Endometrial microvascular endothelial cells (primary cell): ENCODE measurements around the gene KLHDC10. TPM values are rescaled to one million over a fixed set of nuclear protein-coding genes. Genes with fewer than 3 reads are reported as not detected.
"Not testable (repeated sequence)": the region's sequence is repeated elsewhere in the genome, so short reads cannot be mapped to it uniquely, and the experiment has no call there.

Experiments used
- in situ Hi-C: cut with HindIII; loops from 2 replicates; pipeline ENCODE4 v1.10.0; 2017; ENCODE audit warnings: low sequenced_read_pairs, low pct_unique_long_range_greater_than_20kb; ENCODE audit errors: inconsistent ontology term
- total RNA-seq: library from RNA; depleted of rRNA; stranded (reverse); fragments of >200 nt; gene quantifications from one replicate; pipeline ENCODE4 v1.2.3, GENCODE V29; 2015; ENCODE audit errors: inconsistent ontology term

KLHDC10 gene
- total RNA-seq, 1 donor from 2014 or later: 18.3 TPM

GRCh38 chr7:130070861-130071622, 708 bp downstream of the KLHDC10 start:
- in situ Hi-C loops: no loop called here

DNA sequence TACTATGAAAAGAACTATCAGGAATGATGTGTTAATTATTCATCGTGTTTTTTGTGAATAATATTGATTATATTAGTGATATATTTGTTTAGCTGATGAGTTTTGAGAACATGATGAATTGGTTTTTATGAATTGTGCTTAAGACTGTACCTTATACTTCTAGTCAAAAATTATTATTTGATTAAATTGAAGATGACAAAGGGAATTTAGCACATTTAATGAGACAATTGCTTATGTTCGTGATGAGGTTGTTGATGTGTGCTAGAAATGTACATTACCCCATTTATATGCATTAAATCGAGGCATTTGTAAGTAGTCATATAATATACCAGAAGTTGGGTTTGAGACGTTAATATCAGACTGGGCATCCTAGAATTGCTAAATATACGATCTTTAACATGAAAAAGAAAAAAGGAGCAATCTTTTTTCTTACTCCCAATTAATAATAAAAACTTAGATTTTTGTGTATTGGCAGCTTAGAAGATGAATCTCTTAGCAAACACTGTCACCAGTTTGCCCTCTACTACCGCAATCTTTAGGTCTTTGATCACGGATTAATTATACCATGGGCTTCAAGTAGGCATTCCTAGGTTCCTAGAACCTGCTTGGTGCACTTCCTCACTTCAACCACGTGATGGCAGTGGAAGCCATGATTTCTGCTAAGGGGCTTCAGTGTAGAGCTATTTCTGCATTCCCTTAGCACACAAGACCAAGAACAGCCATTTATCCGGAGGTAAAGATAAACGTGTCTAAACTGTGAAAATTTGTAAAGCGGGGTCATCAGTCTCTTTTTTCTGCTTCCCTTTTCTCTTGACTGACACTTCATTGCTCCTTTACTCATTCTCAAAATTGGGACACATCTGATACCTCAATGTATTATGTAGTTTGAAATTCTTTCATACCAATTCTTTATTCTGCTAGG, 1.6 kb downstream of the KLHDC10 start:
- in situ Hi-C loops: no loop called here

DNA sequence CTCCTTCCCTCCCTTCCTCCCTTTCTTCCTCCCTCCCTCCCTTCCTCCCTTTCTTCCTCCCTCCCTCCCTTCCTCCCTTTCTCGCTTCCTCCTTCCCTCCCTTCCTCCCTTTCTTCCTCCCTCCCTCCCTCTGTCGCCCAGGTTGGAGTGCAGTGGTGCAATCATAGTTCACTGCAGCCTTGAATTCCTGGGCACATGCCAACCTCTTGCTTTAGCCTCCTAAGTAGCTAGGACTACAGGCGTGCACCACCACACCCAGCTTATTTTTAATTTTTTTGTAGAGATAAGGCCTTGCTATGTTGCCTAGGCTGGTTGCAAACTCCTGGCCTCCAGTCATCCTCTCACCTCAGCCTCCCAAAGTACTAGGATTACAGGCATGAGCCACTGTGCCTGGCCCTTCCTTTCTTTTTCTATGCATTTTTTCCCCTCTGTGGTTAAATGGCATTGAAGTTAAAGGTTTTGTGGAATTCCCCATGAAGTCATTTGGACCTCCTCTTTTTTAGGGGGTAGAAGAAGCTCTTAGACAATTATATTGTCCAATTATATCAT, 9.6 kb downstream of the KLHDC10 start:
- in situ Hi-C loops: no loop called here

DNA sequence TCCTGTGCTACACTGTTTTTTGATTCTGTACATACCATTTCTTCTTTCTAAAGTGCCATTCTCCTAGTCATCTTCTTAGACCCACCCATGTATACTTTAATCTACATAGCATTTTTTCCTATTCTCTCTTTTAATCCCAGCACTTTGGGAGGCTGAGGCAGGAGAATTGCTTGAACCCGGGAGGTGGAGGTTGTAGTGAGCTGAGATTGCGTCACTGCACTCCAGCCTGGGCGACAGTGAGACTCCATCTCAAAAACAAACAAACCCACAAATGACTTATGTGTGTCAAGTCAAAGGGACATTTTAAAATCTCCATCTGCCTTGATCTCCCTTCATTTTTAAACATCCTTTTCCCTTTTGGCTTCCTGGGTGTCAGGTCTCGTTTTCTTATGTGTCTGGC, 13.2 kb downstream of the KLHDC10 start:
- in situ Hi-C loops: not testable (repeated sequence)

GRCh38 chr7:130084037-130084875, 13.9 kb downstream of the KLHDC10 start:
- in situ Hi-C loops: no loop called here

GRCh38 chr7:130085235-130085634, 14.9 kb downstream of the KLHDC10 start:
- in situ Hi-C loops: not testable (repeated sequence)

GRCh38 chr7:130086938-130087337, 16.6 kb downstream of the KLHDC10 start:
- in situ Hi-C loops: no loop called here

- in situ Hi-C loops: no loop called here
Observed at GRCh38 chr7:130087364-130087763, 17.0 kb downstream of the KLHDC10 start.

GRCh38 chr7:130090745-130091532, 20.6 kb downstream of the KLHDC10 start:
- in situ Hi-C loops: no loop called here

GRCh38 chr7:130091999-130092398, 21.7 kb downstream of the KLHDC10 start:
- in situ Hi-C loops: no loop called here

GRCh38 chr7:130092598-130092997, 22.3 kb downstream of the KLHDC10 start:
- in situ Hi-C loops: no loop called here

- in situ Hi-C loops: no loop called here
Observed at GRCh38 chr7:130095812-130096211, 25.5 kb downstream of the KLHDC10 start.

DNA sequence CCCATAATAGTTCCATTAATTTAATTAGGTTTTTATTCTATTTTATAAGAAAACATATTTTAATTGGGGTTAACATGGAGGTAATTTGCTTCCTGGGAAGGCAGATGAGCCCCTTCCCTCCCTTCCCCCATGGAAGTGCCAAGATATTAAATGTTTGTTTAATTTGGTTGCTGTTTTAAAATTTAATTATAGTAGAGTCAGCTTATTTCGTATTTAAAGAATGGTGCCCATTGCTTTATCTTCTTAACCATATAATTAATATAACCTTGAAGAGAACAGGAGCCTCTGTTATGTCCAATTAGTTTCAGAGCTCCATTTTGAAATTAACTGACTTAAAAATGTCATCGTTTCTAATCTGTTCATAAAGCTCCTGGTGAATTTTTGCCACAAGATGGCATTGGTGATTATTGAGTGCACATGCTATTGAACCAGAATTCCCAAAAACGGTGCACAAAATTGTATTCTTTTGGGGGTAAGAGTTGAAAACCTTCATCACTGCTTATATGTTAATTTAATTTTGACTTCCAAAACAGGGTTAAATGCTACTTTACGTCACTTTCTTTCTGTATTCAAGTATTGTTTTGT, 26.0 kb downstream of the KLHDC10 start:
- in situ Hi-C loops: no loop called here

DNA sequence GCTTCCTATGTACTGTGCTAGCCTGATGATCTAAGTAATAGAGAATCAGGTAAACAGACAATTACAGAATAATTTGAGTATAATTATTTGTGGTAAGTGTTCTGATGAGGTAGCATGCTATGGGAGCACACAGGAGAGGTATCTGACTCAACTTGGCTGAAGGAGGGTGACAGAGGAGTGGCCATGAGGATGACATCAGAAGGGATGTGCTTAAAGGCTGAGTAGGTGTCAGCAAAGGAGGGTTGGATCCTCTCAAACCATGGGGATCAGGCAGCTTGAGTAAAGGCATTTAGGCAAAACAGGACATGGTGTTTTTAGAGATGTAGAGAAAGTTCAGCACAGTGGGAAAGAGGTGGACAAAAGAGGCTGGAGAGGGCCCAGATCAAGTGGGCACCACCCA, 29.0 kb downstream of the KLHDC10 start:
- in situ Hi-C loops: no loop called here

DNA sequence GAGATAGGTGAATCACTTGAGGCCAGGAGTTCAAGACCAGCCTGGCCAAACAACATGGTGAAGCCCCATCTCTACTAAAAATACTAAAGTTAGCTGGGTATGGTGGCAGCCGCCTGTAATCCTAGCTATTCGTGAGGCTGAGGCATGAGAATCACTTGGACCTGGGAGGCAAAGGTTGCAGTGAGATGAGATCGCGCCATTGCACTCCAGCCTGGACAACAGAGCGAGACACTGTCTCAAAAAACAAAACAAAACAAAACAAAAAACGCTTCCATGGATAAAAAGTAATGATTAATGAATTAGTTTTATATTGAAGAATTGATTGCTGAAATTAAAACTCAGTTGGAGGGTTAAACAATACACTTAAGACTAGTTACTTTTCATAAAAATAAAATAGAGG, 32.3 kb downstream of the KLHDC10 start:
- in situ Hi-C loops: no loop called here

DNA sequence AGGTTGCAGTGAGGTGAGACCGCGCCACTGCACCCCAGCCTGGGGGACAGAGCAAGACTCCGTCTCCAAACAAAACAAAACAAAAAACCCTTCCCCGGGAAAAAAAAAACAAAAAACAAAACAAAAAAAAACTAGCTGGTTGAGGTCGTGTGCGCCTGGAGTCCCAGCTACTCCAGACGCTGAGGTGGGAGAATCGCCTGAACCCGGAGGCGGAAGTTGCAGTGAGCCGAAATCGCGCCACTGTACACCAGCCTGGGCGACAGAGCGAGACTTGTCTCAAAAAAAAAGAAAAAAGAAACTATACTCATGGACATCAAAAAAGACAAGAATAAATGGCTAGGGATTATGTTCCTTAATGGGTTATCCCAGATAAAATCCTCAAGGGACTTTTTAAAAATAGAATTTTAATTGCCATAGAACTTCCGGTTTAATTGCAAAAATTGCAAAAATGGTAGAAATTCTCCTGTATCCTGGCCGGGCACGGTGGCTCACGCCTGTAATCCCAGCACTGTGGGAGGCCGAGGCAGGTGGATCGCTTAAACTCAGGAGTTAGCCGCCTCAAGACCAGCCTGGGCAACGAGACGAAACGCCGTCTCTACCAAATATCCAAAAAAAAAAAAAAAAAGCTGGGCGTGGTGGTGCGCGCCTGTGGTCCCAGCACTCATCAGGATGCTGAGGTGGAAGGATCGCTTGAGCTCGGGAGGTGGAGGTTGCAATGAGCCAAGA, 37.8 kb downstream of the KLHDC10 start:
- in situ Hi-C loops: no loop called here

- in situ Hi-C loops: no loop called here
Observed at GRCh38 chr7:130108809-130109208, 38.5 kb downstream of the KLHDC10 start.
